ENCODE measurements around the gene TMA16.

The TMA16 gene

GRCh38 chr4:163550869-163551267, 56.4 kb downstream of the TMA16 start:
- Histone ChIP-seq H3K9me3 (replicated peaks in 1 of 2; ENCODE audit: control insufficient read depth in 2 of 2, insufficient read depth in 1 of 2, low read depth in 1 of 2, low read length in 2 of 2) (no peaks in the 10 kb centered on the region), H4K8ac (ENCODE audit: low read depth, low read length) (no peak overlapping the region)

GRCh38 chr4:163553146-163553545, 58.7 kb downstream of the TMA16 start:
- Histone ChIP-seq H3K4ac (ENCODE audit: low read length) (no peak overlapping the region), H3K9me3 (replicated peaks in 1 of 2; ENCODE audit: control insufficient read depth in 2 of 2, insufficient read depth in 1 of 2, low read depth in 1 of 2, low read length in 2 of 2) (no peaks in the 10 kb centered on the region), H2AK5ac (ENCODE audit: low read depth, low read length) (no peak overlapping the region), H3K36me3 (replicated peaks in 1 of 2; ENCODE audit: control insufficient read depth in 2 of 2, insufficient read depth in 2 of 2, low read length in 2 of 2) (no peaks in the 10 kb centered on the region), H3K9ac (ENCODE audit: low read depth, low read length, poor library complexity) (no peak overlapping the region), H2BK120ac (ENCODE audit: low read depth, low read length) (no peak overlapping the region), H3K4me3 (ENCODE audit: low read length in 2 of 2) (no peak overlapping the region), H2BK5ac (ENCODE audit: low read length) (no peak overlapping the region), H2AFZ (ENCODE audit: low read length) (no peak overlapping the region), H2BK12ac (ENCODE audit: low read length) (no peak overlapping the region), H3K4me1 (ENCODE audit: control insufficient read depth in 2 of 2, insufficient read depth in 1 of 2, low read depth in 1 of 2, low read length in 2 of 2) (no peaks in the 10 kb centered on the region), H3K4me2 (ENCODE audit: insufficient read depth, low read length, poor library complexity, severe bottlenecking) (no peak overlapping the region), H4K8ac (ENCODE audit: low read depth, low read length) (no peak overlapping the region), H3K18ac (ENCODE audit: low read length) (no peak overlapping the region), H3K27ac (replicated peaks; ENCODE audit: low read length) (no peak overlapping the region), H3K79me1 (ENCODE audit: low read depth, low read length) (no peaks in the 10 kb centered on the region), H4K91ac (ENCODE audit: low read depth, low read length, poor library complexity) (no peak overlapping the region), H3K23ac (ENCODE audit: low read depth, low read length, poor library complexity) (no peak overlapping the region), H3K27me3 (ENCODE audit: control insufficient read depth in 3 of 3, insufficient read depth in 3 of 3, low read depth in 1 of 3, low read length in 3 of 3) (no peaks in the 10 kb centered on the region), H2BK15ac (ENCODE audit: low read length) (no peak overlapping the region), H3K14ac (ENCODE audit: low read length) (no peak overlapping the region)
- no CpG with 5 or more reads among the region's 4 CpGs for WGBS, 2 donors (ENCODE audit: extremely low coverage in 2 of 2, insufficient read length in 2 of 2, insufficient replicate concordance in 1 of 2)
- DNase-seq (ENCODE audit: low spot score), result no peak

More at GRCh38 chr4:163550869-163551267, 56.4 kb downstream of the TMA16 start:
- H3K4ac ChIP-seq (ENCODE audit: low read length), result no peak overlapping the region
- no peak overlapping the region for H2BK5ac ChIP-seq (ENCODE audit: low read length)
- no peaks in the 10 kb centered on the region for H3K27me3 ChIP-seq (ENCODE audit: control insufficient read depth in 3 of 3, insufficient read depth in 3 of 3, low read depth in 1 of 3, low read length in 3 of 3)
- H2BK12ac ChIP-seq (ENCODE audit: low read length), result no peak overlapping the region
- no peak overlapping the region for H3K4me3 ChIP-seq (ENCODE audit: low read length in 2 of 2)
- no CpG with 5 or more reads among the region's 6 CpGs for WGBS, 2 donors (ENCODE audit: extremely low coverage in 2 of 2, insufficient read length in 2 of 2, insufficient replicate concordance in 1 of 2)
- H3K4me2 ChIP-seq (ENCODE audit: insufficient read depth, low read length, poor library complexity, severe bottlenecking), result no peak overlapping the region
- H3K9ac ChIP-seq (ENCODE audit: low read depth, low read length, poor library complexity), result no peak overlapping the region
- H3K4me1 ChIP-seq (ENCODE audit: control insufficient read depth in 2 of 2, insufficient read depth in 1 of 2, low read depth in 1 of 2, low read length in 2 of 2), result no peaks in the 10 kb centered on the region
- H2AFZ ChIP-seq (ENCODE audit: low read length), result no peak overlapping the region
- no peak overlapping the region for H4K91ac ChIP-seq (ENCODE audit: low read depth, low read length, poor library complexity)
- H2BK15ac ChIP-seq (ENCODE audit: low read length), result no peak overlapping the region
- H3K18ac ChIP-seq (ENCODE audit: low read length), result no peak overlapping the region
- no peak overlapping the region for H3K27ac ChIP-seq (replicated peaks; ENCODE audit: low read length)
- H3K14ac ChIP-seq (ENCODE audit: low read length), result no peak overlapping the region
- no peak overlapping the region for H2BK120ac ChIP-seq (ENCODE audit: low read depth, low read length)
- H3K79me1 ChIP-seq (ENCODE audit: low read depth, low read length), result no peaks in the 10 kb centered on the region
- no peak overlapping the region for H3K23ac ChIP-seq (ENCODE audit: low read depth, low read length, poor library complexity)
- no peak overlapping the region for H2AK5ac ChIP-seq (ENCODE audit: low read depth, low read length)
- DNase-seq (ENCODE audit: low spot score), result no peak
- no peaks in the 10 kb centered on the region for H3K36me3 ChIP-seq (replicated peaks in 1 of 2; ENCODE audit: control insufficient read depth in 2 of 2, insufficient read depth in 2 of 2, low read length in 2 of 2)

GRCh38 chr4:163554870-163555465, 60.5 kb downstream of the TMA16 start:
- Histone ChIP-seq H3K4ac (ENCODE audit: low read length) (no peak overlapping the region), H4K8ac (ENCODE audit: low read depth, low read length) (no peak overlapping the region), H3K23ac (ENCODE audit: low read depth, low read length, poor library complexity) (no peak overlapping the region), H2BK12ac (ENCODE audit: low read length) (no peak overlapping the region), H4K91ac (ENCODE audit: low read depth, low read length, poor library complexity) (no peak overlapping the region), H3K9ac (ENCODE audit: low read depth, low read length, poor library complexity) (no peak overlapping the region), H2BK120ac (ENCODE audit: low read depth, low read length) (no peak overlapping the region), H3K36me3 (replicated peaks in 1 of 2; ENCODE audit: control insufficient read depth in 2 of 2, insufficient read depth in 2 of 2, low read length in 2 of 2) (no peaks in the 10 kb centered on the region), H3K14ac (ENCODE audit: low read length) (no peak overlapping the region), H3K4me3 (ENCODE audit: low read length in 2 of 2) (no peak overlapping the region), H3K27me3 (ENCODE audit: control insufficient read depth in 3 of 3, insufficient read depth in 3 of 3, low read depth in 1 of 3, low read length in 3 of 3) (no peaks in the 10 kb centered on the region), H2AK5ac (ENCODE audit: low read depth, low read length) (no peak overlapping the region), H3K4me2 (ENCODE audit: insufficient read depth, low read length, poor library complexity, severe bottlenecking) (no peak overlapping the region), H2BK5ac (ENCODE audit: low read length) (no peak overlapping the region), H2AFZ (ENCODE audit: low read length) (no peak overlapping the region), H3K79me1 (ENCODE audit: low read depth, low read length) (no peaks in the 10 kb centered on the region), H3K4me1 (ENCODE audit: control insufficient read depth in 2 of 2, insufficient read depth in 1 of 2, low read depth in 1 of 2, low read length in 2 of 2) (no peaks in the 10 kb centered on the region), H3K9me3 (replicated peaks in 1 of 2; ENCODE audit: control insufficient read depth in 2 of 2, insufficient read depth in 1 of 2, low read depth in 1 of 2, low read length in 2 of 2) (no peaks in the 10 kb centered on the region), H3K18ac (ENCODE audit: low read length) (no peak overlapping the region), H2BK15ac (ENCODE audit: low read length) (no peak overlapping the region), H3K27ac (replicated peaks; ENCODE audit: low read length) (no peak overlapping the region)
- no CpG with 5 or more reads among the region's 3 CpGs for WGBS, 2 donors (ENCODE audit: extremely low coverage in 2 of 2, insufficient read length in 2 of 2, insufficient replicate concordance in 1 of 2)
- no peak for DNase-seq (ENCODE audit: low spot score)

GRCh38 chr4:163556177-163556576, 61.7 kb downstream of the TMA16 start:
- no peak overlapping the region for H3K23ac ChIP-seq (ENCODE audit: low read depth, low read length, poor library complexity)
- no peak overlapping the region for H2BK5ac ChIP-seq (ENCODE audit: low read length)
- H3K4me1 ChIP-seq (ENCODE audit: control insufficient read depth in 2 of 2, insufficient read depth in 1 of 2, low read depth in 1 of 2, low read length in 2 of 2), result no peaks in the 10 kb centered on the region
- H2AFZ ChIP-seq (ENCODE audit: low read length), result no peak overlapping the region
- H3K4me3 ChIP-seq (ENCODE audit: low read length in 2 of 2), result no peak overlapping the region
- H3K27me3 ChIP-seq (ENCODE audit: control insufficient read depth in 3 of 3, insufficient read depth in 3 of 3, low read depth in 1 of 3, low read length in 3 of 3), result no peaks in the 10 kb centered on the region
- no CpG with 5 or more reads among the region's 2 CpGs for WGBS, 2 donors (ENCODE audit: extremely low coverage in 2 of 2, insufficient read length in 2 of 2, insufficient replicate concordance in 1 of 2)
- H3K4ac ChIP-seq (ENCODE audit: low read length), result no peak overlapping the region
- no peak for DNase-seq (ENCODE audit: low spot score)
- H4K91ac ChIP-seq (ENCODE audit: low read depth, low read length, poor library complexity), result no peak overlapping the region
- H2BK120ac ChIP-seq (ENCODE audit: low read depth, low read length), result no peak overlapping the region
- no peaks in the 10 kb centered on the region for H3K36me3 ChIP-seq (replicated peaks in 1 of 2; ENCODE audit: control insufficient read depth in 2 of 2, insufficient read depth in 2 of 2, low read length in 2 of 2)
- H3K9ac ChIP-seq (ENCODE audit: low read depth, low read length, poor library complexity), result no peak overlapping the region
- no peak overlapping the region for H2AK5ac ChIP-seq (ENCODE audit: low read depth, low read length)
- no peaks in the 10 kb centered on the region for H3K9me3 ChIP-seq (replicated peaks in 1 of 2; ENCODE audit: control insufficient read depth in 2 of 2, insufficient read depth in 1 of 2, low read depth in 1 of 2, low read length in 2 of 2)
- no peak overlapping the region for H3K18ac ChIP-seq (ENCODE audit: low read length)
- H3K27ac ChIP-seq (replicated peaks; ENCODE audit: low read length), result no peak overlapping the region
- no peak overlapping the region for H2BK15ac ChIP-seq (ENCODE audit: low read length)
- H3K14ac ChIP-seq (ENCODE audit: low read length), result no peak overlapping the region
- no peak overlapping the region for H4K8ac ChIP-seq (ENCODE audit: low read depth, low read length)
- H3K79me1 ChIP-seq (ENCODE audit: low read depth, low read length), result no peaks in the 10 kb centered on the region
- no peak overlapping the region for H3K4me2 ChIP-seq (ENCODE audit: insufficient read depth, low read length, poor library complexity, severe bottlenecking)
- no peak overlapping the region for H2BK12ac ChIP-seq (ENCODE audit: low read length)

Measured in neuronal stem cell (in vitro differentiated cells).